ENCODE results near the gene UNC5A. TPM values are rescaled to one million over a fixed set of nuclear protein-coding genes. Genes with fewer than 3 reads are reported as not detected.

UNC5A gene
- total and polyA plus RNA-seq, 9 of the 15 experiments (the other 6 are each of a cell fraction or from before 2014, with no cell fraction given) = not detected

- TF ChIP-seq ZBTB33 (CRISPR knock-in tag; IDR thresholded peaks at IDR 0.05) (no peak), NR2C2 (CRISPR knock-in tag; IDR thresholded peaks at IDR 0.05) (no peak), NR2C2 (tag; IDR thresholded peaks at IDR 0.05) (no peak), DDX20 (tag; IDR thresholded peaks at IDR 0.05; ENCODE audit: low read depth) (no peak)
Observed at GRCh38 chr5:176773408-176774035, 36.8 kb upstream of the UNC5A start (continued).

GRCh38 chr5:176774216-176775171, 35.9 kb upstream of the UNC5A start:
- ChIA-PET CTCF (ENCODE audit: low intra/inter-chr PET ratio) (no interaction called here), POLR2A (interaction anchor here (0.7 kb wide), 1 partner anchor 1763 kb away, joined by 3 read pairs; no protein-coding TSS in a partner anchor)
- H3K4me1 ChIP-seq (replicated peaks in 1 of 2; ENCODE audit: control insufficient read depth in 2 of 2, insufficient read depth in 2 of 2, low read length in 2 of 2) = 0 out of 5 replicates have a peak, but pooled peaks cover 0 to 2% of the 10 kb centered on the region in 2 experiments
- H3K36me3 ChIP-seq (ENCODE audit: control insufficient read depth, insufficient read depth, low read length) = no peaks in the 10 kb centered on the region
- no TSS peak for BruUV-seq (replicated peaks)
- H3K9me1 ChIP-seq (ENCODE audit: control insufficient read depth, insufficient read depth, low read length) = no peaks in the 10 kb centered on the region
- no peak overlapping the region for H3K4me2 ChIP-seq (ENCODE audit: insufficient read depth, low read length)
- no peaks in the 10 kb centered on the region for H3K79me2 ChIP-seq (ENCODE audit: control insufficient read depth, insufficient read depth, low read length)
- FAIRE-seq (no peak), ATAC-seq (no peak), DNase-seq (ENCODE audit: extremely low read depth in 1 of 4, low spot score in 3 of 4) (peak in 1 of 4 experiments; percentile 4)
- no peak overlapping the region for H3K9ac ChIP-seq (ENCODE audit: insufficient read depth in 1 of 2, low read depth in 2 of 2, low read length in 2 of 2)
- H3K27ac ChIP-seq (ENCODE audit: extremely low read depth, low read depth, low read length) = no peak overlapping the region
- H4K20me1 ChIP-seq (replicated peaks; ENCODE audit: control insufficient read depth, insufficient read depth, low read length) = no peaks in the 10 kb centered on the region
- H3K9me3 ChIP-seq (replicated peaks; ENCODE audit: control insufficient read depth, insufficient read depth, low read depth, low read length) = no peaks in the 10 kb centered on the region
- in situ Hi-C loops (cut with MboI) = no loop called here
- no peak overlapping the region for H3K4me3 ChIP-seq
- TF ChIP-seq EGR1 (conservative IDR thresholded peaks at IDR 0.05) = peak; percentile 41
- TF ChIP-seq TCF7 (IDR thresholded peaks at IDR 0.05; ENCODE audit: borderline replicate concordance) = no peak
- TF ChIP-seq ZFP36 (IDR thresholded peaks at IDR 0.05; ENCODE audit: low read depth, low read length, partially characterized antibody) = peak; percentile 30
- peak; percentile 45 for TF ChIP-seq ZNF316 (IDR thresholded peaks at IDR 0.05)
- peaks cover 44 to 80% of the 10 kb centered on the region in 2 experiments for H3K27me3 ChIP-seq (ENCODE audit: control insufficient read depth in 2 of 2, insufficient read depth in 2 of 2, low read length in 2 of 2)
- intact Hi-C loops (cut with micrococcal nuclease) = no loop called here
- no peak overlapping the region for H2AFZ ChIP-seq (ENCODE audit: low read depth, low read length)
- under 1% methylated on average over 23 of the region's 24 CpGs for WGBS (ENCODE audit: insufficient coverage, low coverage, missing lambda C conversion rate)
